A549 (cell line): ENCODE data around the gene DLEU7.

Experiments
- BHLHE40 ChIP-seq: IDR thresholded peaks from 2 replicates; pipeline ENCODE4 v1.6.1; 2012; ENCODE audit warnings: low read depth, low read length, inconsistent platforms
- CTCF ChIP-seq: fragments of >200 bp; sonication (Bioruptor Twin); formaldehyde crosslinking; IDR thresholded peaks from 3 replicates; pipeline ENCODE4 v1.5.1; 2016
- ZNF302 ChIP-seq: fragments of 250-450 bp; sonication (Bioruptor Pico); IDR thresholded peaks from 2 replicates; pipeline ENCODE4 v1.9.0; 2021; ENCODE audit warnings: inconsistent platforms, mild to moderate bottlenecking, moderate library complexity

- TF ChIP-seq CTCF (no peak), BHLHE40 (no peak), ZNF302 (CRISPR knock-in tag) (no peak)
Observed at GRCh38 chr13:50850445-50850844, 7.0 kb upstream of the DLEU7 start.
